NCI-H1048 (cell line): ENCODE measurements around the gene CYP2A6.
"Not testable (repeated sequence)": the region's sequence is repeated elsewhere in the genome, so short reads cannot be mapped to it uniquely, and the experiment has no call there.

Source experiments
- DNase-seq: peaks from one replicate; lab custom pipeline; 2025; lab: John Stamatoyannopoulos, UW

The CYP2A6 gene

DNA sequence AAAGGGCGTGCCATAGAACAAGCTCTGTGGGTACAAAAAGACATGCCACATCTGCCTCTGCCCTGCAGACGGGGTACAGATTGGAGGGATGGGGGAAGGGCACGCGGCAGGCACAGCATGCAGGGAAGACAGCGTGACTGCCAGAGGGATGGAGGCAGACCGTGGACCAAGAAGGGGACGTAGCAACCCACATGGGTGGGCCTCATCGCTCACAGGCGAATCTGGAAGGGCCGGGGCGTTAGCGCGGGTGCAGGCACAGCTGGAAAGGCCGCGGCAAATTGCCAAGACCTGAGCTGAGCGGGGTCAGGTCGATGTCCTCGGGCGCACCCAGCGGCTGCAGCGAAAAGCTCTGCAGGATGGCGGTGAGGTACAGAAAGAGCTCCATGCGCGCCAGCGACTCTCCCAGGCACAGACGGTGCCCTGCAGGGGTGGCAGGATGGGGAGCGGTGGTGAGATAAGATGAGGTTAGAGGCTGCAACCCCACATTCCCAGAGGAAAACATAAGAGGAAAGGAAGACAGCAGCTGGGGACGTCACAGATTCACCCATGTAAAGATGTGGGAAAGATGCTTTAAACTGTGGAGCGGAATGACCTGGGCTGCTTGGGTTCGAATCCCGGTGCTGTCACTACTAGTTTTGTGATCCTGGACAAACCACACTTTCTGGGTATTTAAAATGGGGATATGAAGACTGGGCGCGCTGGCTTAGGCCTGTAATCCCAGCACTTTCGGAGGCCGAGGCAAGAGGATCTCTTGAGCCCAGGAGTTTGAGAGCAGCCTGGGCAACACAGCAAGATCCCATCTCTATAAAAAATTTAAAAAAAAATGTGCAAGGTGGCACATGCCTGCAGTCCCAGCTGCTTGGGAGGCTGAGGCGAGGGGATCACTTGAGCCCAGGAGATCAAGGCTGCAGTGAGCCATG is 31.5 kb downstream of the CYP2A6 start:
- DNase-seq: not testable (repeated sequence)

DNA sequence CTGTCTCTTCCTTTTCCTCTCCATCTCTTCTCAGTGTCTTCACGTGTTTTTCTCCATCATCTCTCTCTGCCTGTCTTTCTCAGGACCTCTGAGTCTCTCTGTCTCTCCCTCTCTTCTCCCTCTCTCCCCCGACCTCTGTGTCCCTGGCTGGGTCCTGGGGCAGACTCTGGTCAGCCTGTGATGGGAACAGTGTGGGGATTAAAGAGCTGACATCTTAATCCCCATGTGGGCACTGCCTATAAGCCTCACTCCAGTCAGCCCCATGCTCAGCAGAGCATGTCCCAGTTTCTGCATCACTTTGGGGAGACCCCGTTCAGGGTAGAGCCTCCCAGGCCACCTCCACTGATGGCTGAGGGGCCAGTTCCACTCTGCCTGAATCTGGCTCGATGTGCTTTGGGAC is 35.0 kb downstream of the CYP2A6 start:
- no peak for DNase-seq

DNA sequence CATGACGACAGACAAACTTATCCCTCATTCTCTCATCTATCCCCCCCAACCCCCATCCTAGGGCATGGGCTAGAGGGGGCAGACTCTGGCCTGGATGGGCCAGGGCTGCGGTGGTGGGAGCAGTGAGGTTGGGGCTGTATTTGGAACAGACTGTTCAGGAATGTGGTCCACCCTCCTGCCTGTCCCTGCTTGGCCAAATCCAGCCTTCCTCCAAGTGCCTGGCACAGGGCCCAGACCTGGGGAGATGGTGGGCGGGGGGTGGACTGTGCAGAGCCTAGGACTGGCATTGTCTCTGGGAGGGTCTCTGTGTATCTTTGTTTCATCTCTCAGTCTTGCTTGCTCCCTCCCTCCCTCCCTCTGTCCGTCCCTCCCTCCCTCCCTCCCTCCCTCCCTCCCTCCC is 37.1 kb downstream of the CYP2A6 start:
- DNase-seq: no peak

DNA sequence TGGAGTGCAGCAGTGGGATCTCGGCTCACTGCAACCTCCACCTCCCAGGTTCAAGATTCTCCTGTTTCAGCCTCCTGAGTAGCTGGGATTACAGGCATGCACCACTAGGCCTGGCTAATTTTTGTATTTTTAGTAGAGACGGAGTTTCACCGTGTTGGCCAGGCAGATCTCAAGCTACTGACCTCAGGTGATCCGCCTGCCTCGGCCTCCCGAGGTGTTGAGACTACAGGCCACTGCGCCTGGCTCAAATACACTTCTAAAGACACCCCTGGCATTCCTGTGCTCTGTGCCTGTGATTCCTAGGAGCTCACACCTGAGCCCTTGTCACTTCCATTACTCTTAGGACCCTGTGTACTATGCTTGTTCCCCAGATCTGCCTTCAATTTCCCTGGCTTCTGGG is 37.7 kb downstream of the CYP2A6 start:
- DNase-seq: not testable (repeated sequence)

DNA sequence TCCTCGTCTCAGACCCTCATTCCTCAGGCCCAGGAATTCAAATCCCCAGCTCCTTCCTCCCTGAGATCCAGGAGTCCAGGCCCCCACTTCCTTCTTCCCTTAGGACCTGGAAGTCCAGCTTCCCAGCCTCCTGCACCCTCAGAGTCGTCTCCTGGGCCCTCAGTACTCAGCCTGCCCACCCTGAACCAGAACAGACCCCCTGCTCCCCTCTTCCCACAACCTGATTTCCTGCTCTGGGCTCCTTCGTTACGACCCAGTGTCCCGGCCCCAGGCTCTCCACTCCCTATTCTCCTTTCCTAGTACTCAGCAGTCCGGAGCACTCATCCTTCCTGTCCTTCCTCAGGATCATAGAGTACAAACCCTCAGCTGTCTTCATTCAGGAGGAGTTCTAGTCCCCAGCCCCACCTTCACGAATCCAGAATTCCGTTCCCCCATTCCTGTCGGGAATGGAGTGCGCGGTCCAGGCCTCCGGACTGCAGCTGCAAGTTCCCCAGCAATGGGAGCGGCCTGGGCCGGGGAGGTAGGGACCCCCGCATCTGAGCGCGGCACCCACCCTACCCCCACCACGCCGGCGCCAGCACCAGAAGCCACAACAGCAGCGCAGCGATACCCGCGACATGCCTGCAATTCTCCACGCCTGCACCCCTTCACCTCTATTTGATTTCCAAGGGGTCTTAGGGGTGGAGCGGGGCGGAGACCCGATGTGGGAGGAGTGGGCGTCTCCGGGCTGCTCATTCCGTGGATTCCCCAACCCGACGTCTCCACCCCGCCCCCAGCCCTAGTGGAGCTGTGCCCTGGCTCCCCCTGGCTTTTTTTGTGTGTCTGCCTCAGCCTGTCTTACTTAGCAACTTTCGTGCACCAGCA is 38.5 kb downstream of the CYP2A6 start:
- DNase-seq: no peak

DNA sequence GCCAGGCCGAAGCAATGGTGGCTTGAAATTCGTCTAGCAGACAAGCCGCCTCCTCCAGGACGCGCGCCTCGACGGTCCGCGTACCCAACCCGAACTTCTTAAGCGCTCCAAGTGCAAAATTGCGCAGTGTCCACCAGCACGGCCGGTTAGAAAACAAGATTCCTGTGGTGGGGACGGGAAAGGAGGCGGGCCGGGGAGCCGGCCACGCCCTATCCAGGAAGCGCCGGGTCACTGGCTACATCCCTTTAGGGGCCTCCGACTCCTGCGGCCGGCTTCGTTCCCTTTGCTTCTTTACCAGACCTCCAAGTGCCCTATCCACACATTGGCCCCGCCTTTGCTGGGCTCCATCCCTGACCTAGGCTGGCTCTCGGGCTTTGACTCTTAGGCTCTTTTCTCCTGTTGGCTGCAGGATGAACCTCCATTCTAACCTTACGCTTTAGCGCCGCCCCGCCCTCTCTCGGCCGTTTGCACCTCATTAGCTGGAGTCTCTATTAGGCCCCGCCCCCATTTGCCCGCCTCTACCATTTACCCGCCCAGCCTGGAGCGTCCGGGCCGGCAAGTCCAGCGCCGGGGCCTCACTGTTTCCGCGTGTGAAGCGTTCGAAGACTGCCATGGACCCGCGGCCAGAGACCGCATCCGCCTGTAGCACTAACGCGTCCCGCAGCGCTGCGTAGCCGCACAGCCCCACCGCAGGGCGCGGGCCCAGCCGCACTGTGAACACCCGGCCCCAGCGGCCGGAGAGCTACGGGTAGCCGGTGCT is 39.4 kb downstream of the CYP2A6 start:
- DNase-seq: not testable (repeated sequence)

DNA sequence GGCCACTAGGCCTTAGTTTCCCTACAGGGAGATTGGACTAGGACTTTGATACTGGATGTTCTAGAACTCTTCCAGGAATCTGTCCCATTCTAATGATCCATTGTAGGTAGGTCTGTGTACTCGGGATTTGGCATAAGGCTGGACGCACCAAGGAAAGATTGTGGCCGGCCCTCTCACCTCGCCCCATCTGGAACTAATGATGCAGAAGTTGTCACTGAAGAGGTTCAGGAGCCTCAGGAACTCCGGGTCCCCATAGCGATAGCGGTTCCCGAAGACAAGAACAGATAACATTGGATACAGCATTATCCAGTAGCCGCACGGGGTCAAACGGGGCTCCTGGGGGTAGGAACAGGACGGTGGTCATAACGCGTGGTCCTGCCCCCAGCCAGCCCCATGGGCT is 40.1 kb downstream of the CYP2A6 start:
- DNase-seq: no peak

DNA sequence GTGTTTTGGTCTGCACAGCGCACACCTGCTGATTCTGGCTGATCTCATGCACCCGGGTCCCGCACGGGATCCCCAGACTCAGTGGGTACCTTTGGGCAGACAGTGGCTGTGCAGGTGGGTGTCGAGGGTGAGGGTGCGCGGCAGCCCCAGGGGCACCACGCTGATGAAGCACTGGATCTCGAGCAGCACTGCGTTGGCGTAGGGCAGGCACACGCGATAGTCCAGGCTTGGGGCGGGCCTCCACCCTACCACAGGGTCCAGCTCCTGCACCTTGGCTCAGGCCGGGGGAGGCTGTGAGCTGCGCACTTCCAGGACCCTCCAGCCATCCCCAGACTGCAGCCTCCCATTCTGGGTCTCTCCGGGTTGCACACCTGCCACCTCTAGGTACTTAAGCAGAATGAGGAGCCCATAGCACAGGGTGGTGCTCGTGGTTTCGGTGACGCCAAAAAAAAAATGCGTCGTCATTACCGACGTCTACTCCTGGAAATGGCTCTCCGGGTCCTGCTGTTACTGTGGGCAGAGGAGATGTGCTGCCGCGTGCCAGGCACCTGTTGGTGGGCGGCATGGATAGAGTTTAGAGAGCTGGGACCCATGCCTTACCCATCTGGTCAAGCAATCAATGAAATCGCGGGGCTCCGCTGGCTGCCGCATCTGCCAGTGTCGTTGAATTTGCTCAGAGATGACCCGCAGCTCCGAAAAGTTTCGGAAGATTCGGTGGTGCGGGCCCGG is 40.7 kb downstream of the CYP2A6 start:
- DNase-seq: no peak

DNA sequence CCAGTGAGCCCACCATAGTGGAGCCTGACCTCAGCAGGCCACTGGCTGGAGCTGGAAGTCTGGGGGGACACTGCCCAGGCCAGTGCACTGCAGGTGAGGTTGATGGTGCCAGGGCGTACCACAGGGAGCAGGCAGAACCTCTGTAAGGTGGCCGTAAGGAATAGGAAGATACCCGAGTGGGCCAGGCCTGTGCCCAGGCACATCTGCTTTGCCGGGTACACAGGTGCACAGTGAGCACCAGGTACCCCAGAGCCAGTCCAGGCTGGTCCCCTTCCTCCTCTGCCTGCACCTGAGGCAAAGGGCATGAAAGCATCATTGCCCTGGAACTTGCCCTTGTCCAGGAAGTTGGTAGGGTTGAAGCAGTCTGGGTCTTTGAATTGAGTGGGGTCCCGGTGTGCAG is 41.8 kb downstream of the CYP2A6 start:
- DNase-seq: no peak

DNA sequence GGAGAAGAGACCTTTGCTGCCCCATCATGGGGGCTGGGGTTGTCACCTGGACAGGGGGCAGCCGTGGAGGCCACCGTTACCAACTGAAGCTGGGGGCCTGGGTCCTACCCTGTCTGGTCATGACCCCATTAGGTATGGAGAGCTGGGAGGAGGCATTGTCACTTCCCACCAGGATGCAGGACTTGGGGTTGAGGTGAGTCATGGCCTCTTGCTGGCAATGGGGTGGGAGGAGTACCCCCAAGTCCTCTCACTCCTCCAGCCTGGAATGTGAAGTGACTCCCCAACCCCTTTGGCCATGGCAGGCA is 42.3 kb downstream of the CYP2A6 start:
- DNase-seq: no peak

DNA sequence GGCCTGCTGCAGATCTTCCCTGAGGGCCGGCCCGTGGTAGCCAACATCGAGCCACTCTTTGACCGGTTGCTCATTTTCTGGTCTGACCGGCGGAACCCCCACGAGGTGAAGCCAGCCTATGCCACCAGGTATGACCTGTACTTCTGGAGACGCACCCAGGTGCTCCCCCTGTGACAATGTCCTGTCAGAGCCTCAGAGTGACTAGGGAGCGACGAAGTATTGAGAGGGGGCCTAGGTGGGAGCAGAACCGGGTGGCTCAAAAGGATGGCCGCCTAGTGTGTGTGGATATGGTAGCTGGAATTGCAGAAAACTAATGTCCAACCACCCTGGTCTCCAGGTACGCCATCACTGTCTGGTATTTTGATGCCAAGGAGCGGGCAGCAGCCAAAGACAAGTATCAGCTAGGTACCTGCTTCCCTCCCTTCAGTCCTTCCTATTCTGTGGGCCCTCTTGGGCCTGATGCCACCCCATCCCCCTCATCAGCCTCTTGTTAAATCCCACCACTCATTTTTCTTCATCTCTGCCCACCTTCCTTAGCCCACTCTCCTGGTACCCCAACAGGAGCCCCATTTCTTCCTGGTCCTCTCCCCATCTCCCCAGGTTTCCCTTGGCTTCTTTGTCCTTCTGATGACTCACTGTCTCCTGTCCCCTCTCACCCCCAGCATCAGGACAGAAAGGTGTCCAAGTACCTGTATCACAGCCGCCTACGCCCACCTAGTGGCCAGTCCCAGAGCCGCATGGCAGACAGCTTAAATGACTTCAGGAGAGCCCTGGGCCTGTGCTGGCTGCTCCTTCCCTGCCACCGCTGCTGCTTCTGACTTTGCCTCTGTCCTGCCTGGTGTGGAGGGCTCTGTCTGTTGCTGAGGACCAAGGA is 42.9 kb downstream of the CYP2A6 start:
- DNase-seq: no peak

DNA sequence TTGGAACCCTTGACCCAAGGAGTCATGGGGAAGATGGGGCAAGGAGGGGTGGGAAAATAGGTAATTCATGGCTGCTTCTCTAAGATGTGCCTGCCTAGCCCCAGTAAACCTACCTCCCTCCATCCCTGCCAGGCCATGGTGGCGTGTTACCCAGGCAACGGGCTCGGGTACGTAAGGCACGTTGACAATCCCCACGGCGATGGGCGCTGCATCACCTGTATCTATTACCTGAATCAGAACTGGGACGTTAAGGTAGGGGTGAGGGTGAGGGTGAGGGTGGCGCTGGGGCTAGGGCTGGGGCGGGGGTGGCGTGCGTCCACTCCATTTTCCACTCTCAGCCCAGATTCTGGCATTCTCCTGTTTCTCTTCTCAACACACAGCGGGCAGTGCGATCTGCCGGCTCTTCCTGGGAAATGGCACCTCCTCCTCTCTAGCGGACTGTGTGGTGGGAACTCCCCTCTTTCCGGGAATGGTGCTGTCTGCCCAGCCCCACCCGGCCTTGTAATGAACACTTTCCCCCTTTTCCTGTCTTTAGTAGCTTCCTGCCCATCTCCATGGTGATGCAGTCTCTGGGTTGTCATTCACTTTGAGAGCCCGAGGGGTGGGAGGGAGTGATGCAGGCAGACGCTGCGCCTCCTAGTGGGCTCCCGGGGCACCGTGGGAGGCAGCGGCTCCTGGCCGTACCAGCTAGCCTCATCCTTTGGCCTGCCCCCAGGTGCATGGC is 43.7 kb downstream of the CYP2A6 start:
- DNase-seq: peak; percentile 69

DNA sequence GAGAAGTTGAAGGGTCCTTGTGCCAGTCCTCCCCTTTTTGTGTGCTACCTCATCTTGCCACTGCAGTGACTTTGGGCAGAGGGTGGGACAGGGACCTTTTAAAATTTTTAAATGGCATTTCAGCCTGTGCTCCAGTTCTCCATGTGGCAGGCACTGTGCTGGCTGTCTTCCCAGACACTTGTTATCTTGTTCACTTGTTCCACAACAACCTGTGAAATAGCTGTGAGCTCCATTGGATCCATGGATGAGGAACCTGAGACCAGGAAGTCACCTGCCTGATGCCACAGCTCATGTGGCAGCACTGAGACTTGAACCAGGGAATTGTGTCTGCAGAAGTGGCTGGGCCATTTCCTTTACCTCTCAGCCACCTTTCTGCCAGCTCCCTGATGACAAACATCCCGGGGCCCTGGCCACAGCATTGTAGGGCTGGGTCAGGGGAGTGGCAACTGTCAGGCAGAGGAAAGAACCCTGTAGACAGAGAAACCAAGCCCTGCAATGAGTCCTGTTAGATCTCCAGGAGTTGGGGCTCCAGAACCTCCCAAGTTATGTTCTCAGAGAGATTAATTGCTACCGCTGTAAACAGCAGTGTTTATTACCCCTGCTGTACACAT is 44.9 kb downstream of the CYP2A6 start:
- no peak for DNase-seq

DNA sequence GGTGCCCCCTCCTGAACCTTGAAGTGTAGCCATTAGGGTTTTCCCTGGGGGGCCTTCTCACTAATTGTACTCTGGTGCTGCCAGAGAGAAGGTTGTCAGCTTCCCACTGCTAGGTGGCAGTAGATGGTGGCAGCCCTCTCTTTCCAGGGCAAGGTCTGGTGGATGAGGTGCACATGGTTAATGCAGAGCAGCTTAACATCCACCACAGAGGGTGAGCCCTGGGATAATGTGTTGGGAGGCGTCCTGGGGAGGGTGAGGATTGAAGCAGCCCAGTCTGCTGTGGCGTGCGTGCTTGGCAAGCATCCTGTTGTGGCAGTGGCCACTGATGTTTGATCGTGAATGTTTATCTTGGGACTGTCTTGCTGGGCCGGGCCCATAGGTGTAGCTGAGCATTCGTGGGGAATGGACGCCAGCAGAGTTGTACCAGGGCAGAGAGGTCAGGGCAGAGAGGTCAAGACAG is 45.4 kb downstream of the CYP2A6 start:
- no peak for DNase-seq

DNA sequence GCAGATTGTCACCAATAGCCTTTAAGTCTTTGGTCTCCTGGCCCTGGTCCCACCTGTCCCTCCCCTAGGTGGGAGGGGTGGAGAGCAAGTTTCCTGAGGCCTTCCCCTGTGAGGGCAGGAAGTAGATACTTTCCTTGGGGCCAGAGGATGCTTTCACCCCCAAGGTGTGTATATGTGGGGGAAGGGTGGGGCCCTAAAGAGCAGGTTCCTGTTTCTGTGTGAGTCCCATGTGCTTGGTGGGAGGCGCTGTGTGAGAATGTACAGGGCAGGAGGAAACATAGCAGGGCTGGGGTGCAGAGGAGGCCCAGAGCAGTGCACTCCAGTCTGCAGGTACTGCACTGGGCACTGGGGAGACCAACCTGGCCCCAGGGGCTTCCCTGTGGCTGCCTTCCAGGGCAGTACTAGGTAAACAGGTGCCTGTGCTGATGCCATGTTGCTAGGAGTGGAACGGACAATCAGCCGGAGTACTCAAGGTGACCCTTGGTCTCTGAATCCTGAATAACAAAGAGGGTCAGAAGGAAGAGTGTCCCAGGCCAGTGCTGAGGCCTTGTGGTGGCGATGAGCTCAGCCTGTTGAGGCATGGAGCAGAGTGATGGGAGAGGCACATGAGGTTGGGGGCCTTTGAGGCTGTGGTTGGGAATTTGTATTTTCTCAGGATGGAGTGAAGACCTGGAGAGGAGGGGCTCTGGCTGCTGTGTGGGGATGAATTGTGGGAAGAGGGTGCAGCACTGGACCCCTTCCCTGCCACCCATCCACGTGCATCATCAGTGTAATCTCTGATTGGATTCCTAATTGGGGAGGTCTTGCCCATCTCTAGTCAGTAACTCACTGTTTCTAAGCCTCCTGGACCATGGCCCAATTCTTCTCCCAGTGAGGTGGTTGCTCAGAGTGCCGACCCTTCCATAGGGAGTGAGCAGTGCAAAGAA is 46.1 kb downstream of the CYP2A6 start:
- no peak for DNase-seq

DNA sequence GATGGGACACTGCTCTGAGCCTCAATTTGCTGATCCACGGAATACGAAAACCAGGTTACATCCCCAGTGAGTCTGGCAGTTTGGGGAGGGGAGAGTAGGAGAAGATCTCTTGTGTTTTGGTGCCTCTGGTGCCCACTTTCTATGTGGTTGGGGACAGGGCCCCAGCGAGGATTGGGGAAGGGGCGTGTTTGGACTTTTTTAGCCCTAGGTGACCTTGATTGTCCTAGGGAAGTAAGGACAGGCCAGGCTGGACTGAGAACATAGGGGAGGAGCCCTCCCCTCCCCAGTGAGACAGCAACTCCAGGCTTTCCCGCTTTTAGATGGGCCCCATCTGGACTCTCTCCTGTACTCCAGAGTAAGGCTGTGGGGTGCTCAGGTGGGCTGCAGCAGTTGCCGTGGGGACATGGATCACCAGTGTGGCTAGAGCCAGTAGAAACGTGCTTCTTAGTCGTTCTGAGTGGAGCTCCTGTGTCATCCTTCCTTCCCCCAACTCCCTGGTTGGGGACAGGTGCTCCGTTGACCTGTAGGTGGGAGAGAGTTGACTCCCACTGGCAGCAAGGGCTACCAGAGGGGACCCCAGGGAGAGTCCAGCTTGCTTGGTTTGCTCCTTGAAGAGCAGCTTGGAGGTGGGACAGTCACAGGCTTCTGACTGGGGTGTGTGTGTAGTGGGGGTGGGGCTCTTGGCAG is 46.9 kb downstream of the CYP2A6 start:
- no peak for DNase-seq

DNA sequence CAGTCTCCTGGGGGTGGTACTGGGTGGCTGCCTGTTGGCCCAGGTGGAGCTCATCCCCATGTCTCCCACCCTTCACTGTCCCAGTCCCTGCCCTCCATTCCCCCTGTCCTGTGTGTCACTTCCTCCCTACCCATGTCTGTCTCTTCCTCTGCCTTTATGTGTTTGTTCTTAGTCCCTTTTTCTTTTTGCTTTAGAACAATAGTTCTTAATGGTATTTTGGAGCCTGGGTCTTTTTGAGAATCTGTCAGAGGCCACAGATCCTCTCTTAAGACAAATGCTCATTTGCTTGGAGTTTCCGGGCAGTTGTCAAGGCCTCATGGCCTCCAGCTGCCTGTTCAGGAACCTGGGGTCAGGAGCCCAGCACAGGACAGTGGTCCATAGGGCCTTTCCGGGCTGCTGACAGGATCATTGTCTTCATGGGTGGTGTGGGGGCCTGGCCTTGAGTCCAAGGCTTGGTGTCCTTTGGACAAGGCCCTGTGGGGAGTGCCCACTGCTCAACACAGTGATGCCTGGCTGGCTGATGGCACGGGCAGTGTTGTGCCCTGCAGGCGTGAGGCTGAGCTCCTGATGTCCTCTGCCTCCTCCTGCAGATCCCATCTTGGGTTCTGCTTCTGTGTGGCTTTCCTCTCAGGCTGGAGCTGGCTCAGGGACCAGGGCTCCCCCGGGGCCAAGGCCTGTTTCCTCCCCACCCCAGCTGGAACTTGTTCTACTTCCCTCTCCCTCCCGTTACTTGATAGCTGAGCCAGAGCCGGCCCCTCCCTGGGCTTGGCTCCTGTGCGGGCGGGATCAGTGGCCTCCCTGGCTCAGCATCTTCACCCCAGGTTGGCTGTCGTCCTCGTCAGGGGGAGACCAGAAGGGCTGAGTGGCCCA is 47.7 kb downstream of the CYP2A6 start:
- DNase-seq: no peak
